Measurements from ENCODE around the gene CFLAR. TPM values are rescaled to one million over a fixed set of nuclear protein-coding genes. Genes with fewer than 3 reads are reported as not detected.
"Not testable (repeated sequence)": the region's sequence is repeated elsewhere in the genome, so short reads cannot be mapped to it uniquely, and the experiment has no call there.

The CFLAR gene
- total RNA-seq, 1 donor from 2014 or later: 238 TPM

DNA sequence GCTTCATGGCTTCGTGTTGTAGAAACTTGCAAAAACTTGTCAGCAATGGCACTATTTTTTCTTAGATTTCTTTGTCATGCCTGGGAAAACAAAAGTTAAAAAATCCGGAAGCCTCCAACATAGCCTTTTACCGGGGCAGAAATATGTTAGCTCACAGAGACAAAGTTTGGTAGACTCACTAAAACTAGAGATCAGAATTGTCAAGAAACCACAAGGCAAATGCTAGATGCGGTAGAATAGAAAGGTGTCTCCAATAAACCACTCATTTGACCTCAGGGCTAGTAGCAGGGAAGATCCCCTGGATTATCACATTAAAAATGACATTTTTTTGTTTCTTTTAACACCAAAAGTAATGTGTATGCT, 67.4 kb downstream of the CFLAR start:
- H3K27ac ChIP-seq (replicated peaks): peak overlapping the region; percentile 73
- TF ChIP-seq, protein P1, sequence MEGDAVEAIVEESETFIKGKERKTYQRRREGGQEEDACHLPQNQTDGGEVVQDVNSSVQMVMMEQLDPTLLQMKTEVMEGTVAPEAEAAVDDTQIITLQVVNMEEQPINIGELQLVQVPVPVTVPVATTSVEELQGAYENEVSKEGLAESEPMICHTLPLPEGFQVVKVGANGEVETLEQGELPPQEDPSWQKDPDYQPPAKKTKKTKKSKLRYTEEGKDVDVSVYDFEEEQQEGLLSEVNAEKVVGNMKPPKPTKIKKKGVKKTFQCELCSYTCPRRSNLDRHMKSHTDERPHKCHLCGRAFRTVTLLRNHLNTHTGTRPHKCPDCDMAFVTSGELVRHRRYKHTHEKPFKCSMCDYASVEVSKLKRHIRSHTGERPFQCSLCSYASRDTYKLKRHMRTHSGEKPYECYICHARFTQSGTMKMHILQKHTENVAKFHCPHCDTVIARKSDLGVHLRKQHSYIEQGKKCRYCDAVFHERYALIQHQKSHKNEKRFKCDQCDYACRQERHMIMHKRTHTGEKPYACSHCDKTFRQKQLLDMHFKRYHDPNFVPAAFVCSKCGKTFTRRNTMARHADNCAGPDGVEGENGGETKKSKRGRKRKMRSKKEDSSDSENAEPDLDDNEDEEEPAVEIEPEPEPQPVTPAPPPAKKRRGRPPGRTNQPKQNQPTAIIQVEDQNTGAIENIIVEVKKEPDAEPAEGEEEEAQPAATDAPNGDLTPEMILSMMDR (IDR thresholded peaks at IDR 0.05; ENCODE audit: borderline replicate concordance): no peak
- intact Hi-C loops (cut with micrococcal nuclease): no loop called here

DNA sequence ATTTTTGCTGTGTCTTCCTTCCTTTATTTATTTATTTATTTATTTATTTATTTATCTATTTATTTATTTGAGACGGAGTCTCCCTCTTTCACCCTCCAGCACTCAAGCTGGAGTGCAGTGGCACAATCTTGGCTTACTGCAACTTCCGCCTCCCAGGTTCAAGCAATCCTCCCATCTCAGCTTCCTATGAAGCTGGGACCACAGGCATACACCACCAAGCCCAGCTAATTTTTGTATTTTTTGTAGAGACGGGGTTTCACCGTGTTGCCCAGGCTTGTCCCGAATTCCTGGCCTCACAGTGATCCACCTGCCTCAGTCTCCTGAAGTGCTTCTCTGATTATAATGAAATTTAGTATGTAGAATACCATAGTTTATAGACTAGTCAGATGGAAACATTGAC, 67.9 kb downstream of the CFLAR start:
- H3K4me3 ChIP-seq: peak overlapping the region; percentile 63
- H3K9me3 ChIP-seq (replicated peaks); H3K27me3 ChIP-seq (ENCODE audit: low read depth); DNase-seq; intact Hi-C loops (cut with micrococcal nuclease): not testable (repeated sequence)
- H3K27ac ChIP-seq (replicated peaks): peak overlapping the region; percentile 73
- H3K36me3 ChIP-seq: peaks cover 12% of the 10 kb centered on the region
- peaks cover 20% of the 10 kb centered on the region for H3K4me1 ChIP-seq

More for the DNA sequence above, 67.4 kb downstream of the CFLAR start:
- no peaks in the 10 kb centered on the region for H3K9me3 ChIP-seq (replicated peaks)
- no peak for DNase-seq
- peak overlapping the region; percentile 63 for H3K4me3 ChIP-seq
- peaks cover 9% of the 10 kb centered on the region for H3K36me3 ChIP-seq
- H3K4me1 ChIP-seq: peaks cover 18% of the 10 kb centered on the region
- H3K27me3 ChIP-seq (ENCODE audit: low read depth): no peaks in the 10 kb centered on the region

DNA sequence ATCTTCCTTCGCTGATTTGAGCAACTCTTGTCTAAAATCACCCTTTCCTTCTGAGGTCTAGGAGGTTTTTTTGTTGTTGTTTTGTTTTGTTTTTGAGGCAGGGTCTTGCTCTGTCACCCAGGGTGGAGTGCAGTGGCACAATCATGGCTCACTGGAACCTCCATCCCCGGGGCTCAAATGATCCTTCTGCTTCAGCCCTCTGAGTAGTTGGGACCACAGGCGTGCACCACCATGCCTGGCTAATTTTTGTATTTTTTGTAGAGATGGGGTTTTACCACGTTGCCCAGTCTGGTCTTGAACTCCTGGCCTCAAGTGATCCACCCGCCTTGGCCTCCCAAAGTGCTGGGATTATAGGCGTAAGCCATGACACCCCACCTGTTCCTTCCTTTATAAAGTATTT, 68.3 kb downstream of the CFLAR start:
- Histone ChIP-seq H3K27ac (replicated peaks) (peak overlapping the region; percentile 73), H3K36me3 (peaks cover 12% of the 10 kb centered on the region), H3K4me1 (peaks cover 21% of the 10 kb centered on the region), H3K4me3 (peak overlapping the region; percentile 63)
- H3K27me3 ChIP-seq (ENCODE audit: low read depth); intact Hi-C loops (cut with micrococcal nuclease); H3K9me3 ChIP-seq (replicated peaks); DNase-seq: not testable (repeated sequence)

DNA sequence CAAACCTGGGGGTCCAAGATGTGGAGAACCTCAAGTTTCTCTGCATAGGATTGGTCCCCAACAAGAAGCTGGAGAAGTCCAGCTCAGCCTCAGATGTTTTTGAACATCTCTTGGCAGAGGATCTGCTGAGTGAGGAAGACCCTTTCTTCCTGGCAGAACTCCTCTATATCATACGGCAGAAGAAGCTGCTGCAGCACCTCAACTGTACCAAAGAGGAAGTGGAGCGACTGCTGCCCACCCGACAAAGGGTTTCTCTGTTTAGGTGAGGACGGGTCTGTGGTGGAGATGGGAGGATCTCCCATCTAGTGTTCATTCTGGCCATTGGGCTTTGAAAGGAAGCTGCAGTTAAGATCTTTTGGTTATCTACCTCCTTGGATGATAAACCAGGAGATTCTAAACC, 69.9 kb downstream of the CFLAR start:
- Histone ChIP-seq H3K4me1 (peaks cover 37% of the 10 kb centered on the region), H3K27ac (replicated peaks) (peak overlapping the region; percentile 73), H3K36me3 (peaks cover 12% of the 10 kb centered on the region), H3K27me3 (ENCODE audit: low read depth) (no peaks in the 10 kb centered on the region), H3K9me3 (replicated peaks) (no peaks in the 10 kb centered on the region), H3K4me3 (peak overlapping the region; percentile 63)
- no peak for DNase-seq
- intact Hi-C loops (cut with micrococcal nuclease): loop anchor here (5.0 kb wide), 1 partner anchor 46 kb away; no protein-coding TSS in a partner anchor
- TF ChIP-seq, protein P1 (IDR thresholded peaks at IDR 0.05; ENCODE audit: borderline replicate concordance): no peak

DNA sequence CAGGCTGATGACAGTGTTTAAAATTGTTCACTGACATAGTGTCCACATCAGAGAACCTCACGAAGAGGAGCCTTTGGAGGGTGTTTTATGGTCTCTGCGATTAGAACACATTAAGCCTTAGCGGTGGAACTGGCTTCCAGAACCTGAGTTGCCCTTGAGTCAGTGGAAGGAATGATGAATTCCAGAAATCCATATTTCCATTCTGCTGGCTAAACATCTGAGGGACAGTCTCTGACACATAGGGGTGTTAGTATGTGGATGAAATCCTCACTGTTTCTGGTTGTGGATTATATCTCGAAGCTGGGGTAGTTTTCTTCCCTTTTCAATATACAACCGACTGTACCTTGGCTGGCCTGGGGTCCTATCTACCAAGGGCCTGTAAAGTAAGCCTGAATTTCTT, 71.0 kb downstream of the CFLAR start:
- Histone ChIP-seq H3K27ac (replicated peaks) (peak overlapping the region; percentile 73), H3K36me3 (peaks cover 12% of the 10 kb centered on the region), H3K4me1 (peaks cover 43% of the 10 kb centered on the region), H3K9me3 (replicated peaks) (no peaks in the 10 kb centered on the region), H3K4me3 (no peak overlapping the region), H3K27me3 (ENCODE audit: low read depth) (no peaks in the 10 kb centered on the region)
- TF ChIP-seq, protein P1 (IDR thresholded peaks at IDR 0.05; ENCODE audit: borderline replicate concordance): no peak
- intact Hi-C loops (cut with micrococcal nuclease): loop anchor here (5.0 kb wide), 1 partner anchor 45 kb away; no protein-coding TSS in a partner anchor
- no peak for DNase-seq

DNA sequence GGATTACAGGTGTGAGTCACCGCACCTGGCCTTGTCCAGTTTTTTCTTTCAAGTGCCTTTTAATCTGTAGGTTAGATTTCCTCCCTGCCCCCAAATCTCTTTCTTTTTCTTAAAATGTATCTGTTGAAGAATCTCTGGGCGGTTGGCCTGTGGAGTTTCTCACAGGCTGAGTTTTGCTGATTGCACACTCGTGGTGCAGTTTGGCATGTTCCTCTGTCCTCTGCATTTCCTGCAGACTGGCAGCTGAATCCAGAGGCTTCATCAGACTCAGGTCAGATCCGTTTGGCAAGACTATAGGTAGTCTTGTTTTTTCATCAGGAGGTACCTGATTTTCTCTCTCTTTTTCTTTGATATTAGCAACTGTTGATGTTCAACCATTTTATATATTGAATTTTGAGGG, 72.5 kb downstream of the CFLAR start:
- TF ChIP-seq, protein P1 (IDR thresholded peaks at IDR 0.05; ENCODE audit: borderline replicate concordance): no peak
- Histone ChIP-seq H3K27ac (replicated peaks) (peak overlapping the region; percentile 83), H3K4me3 (no peak overlapping the region), H3K27me3 (ENCODE audit: low read depth) (no peaks in the 10 kb centered on the region), H3K36me3 (peaks cover 17% of the 10 kb centered on the region), H3K4me1 (peaks cover 58% of the 10 kb centered on the region), H3K9me3 (replicated peaks) (no peaks in the 10 kb centered on the region)
- intact Hi-C loops (cut with micrococcal nuclease): loop anchor here (5.0 kb wide), 1 partner anchor 44 kb away; no protein-coding TSS in a partner anchor
- DNase-seq: no peak

All from left ventricle myocardium inferior (tissue), 1 donor.